Vagina (tissue), 2 donors: ENCODE data around the gene SPRED1.

Experiments used
- POLR2A ChIP-seq, 2 donors: fragments of 450-650 bp; IDR thresholded peaks; one replicate each; pipeline ENCODE4 v1.6.1; 2017; ENCODE audit warnings: antibody characterized with exemption in 2 of 2, mild to moderate bottlenecking in 2 of 2, moderate library complexity in 2 of 2
- POLR2AphosphoS5 ChIP-seq, 2 donors: sonication (generic); formaldehyde crosslinking; IDR thresholded peaks; one replicate each; pipeline ENCODE4 v1.9.0; 2017; ENCODE audit warnings: antibody characterized with exemption in 2 of 2, mild to moderate bottlenecking in 2 of 2, low read depth in 1 of 2; ENCODE audit not compliant: insufficient read depth in 1 of 2
- TF ChIP-seq, protein P1 (sequence below), 3 experiments: fragments of 450-650 bp in 2 of 3; fragments of 200-600 bp in 1 of 3; sonication (generic) in 1 of 3; IDR thresholded peaks; one replicate each; pipeline ENCODE4 v1.5.1; 2017 to 2019; ENCODE audit warnings: antibody characterized with exemption in 3 of 3, mild to moderate bottlenecking in 2 of 3, moderate library complexity in 2 of 3

DNA sequence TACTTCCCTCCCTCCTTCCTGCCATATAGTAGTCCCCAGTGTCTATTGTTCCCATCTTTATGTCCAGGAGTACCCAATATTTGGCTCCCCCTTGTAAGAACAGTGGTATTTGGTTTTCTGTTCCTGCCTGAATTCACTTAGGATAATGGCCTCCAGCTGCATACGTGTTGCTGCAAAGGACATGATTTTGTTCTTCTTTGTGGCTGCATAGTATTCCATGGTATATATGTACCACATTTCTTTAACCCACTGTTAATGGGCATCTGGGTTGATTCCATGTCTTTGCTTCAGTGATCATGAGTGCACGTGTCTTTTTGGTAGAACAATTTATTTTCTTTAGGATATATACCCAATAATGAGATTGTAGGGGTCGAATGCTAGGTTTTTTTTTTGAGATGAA lies 19.3 kb downstream of the SPRED1 start:
- TF ChIP-seq POLR2AphosphoS5 (IDR thresholded peaks at IDR 0.05; ENCODE audit: insufficient read depth in 1 of 2, low read depth in 1 of 2) (no peak), POLR2A (IDR thresholded peaks at IDR 0.05) (no peak)
- TF ChIP-seq, protein P1, sequence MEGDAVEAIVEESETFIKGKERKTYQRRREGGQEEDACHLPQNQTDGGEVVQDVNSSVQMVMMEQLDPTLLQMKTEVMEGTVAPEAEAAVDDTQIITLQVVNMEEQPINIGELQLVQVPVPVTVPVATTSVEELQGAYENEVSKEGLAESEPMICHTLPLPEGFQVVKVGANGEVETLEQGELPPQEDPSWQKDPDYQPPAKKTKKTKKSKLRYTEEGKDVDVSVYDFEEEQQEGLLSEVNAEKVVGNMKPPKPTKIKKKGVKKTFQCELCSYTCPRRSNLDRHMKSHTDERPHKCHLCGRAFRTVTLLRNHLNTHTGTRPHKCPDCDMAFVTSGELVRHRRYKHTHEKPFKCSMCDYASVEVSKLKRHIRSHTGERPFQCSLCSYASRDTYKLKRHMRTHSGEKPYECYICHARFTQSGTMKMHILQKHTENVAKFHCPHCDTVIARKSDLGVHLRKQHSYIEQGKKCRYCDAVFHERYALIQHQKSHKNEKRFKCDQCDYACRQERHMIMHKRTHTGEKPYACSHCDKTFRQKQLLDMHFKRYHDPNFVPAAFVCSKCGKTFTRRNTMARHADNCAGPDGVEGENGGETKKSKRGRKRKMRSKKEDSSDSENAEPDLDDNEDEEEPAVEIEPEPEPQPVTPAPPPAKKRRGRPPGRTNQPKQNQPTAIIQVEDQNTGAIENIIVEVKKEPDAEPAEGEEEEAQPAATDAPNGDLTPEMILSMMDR (IDR thresholded peaks at IDR 0.05) = no peak
